ENCODE results near the gene KRTAP2-4.

The KRTAP2-4 gene

DNA sequence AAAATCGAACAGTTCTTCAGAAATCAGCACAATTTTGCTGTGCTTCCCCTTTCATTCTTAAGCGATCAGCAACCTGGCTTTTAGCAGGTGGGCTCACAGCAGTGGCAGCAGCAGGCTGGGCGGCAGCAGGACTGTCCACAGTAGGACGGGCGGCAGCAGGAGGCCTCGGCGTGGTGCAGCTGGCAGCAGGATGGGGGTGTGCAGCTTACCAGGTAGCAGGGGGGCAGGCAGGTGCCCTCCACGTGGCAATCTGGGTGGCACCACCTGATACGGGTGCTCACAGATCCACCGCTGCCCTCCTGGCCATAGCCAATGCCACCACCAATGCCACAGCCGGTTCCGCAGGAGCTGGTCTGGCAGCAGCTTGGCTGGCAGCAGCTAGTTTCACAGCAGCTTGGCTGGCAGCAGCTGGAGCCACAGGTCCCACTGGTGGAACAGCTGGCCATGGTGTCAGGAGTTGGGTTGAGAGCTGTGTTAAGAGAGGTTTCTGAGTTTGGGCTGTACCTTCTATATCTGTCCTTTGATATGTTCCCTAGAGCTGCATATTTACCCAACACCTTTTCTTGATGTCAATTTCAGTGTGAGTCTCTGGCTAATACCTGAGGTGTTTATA lies 35.9 kb downstream of the KRTAP2-4 start, which contains the start of gene KRTAP1-4:
KRTAP1-4 (minus strand) TSS at position 563 of the 613 bp plus-strand sequence; CDS start at position 446, 117 bp downstream.
- DNase-seq: no peak

GRCh38 chr17:41026715-41027471 lies 38.8 kb downstream of the KRTAP2-4 start, which contains the start of gene KRTAP1-5:
KRTAP1-5 (minus strand) TSS chr17:41027208; CDS start chr17:41027155, 53 bp downstream.
- DNase-seq: no peak

- no peak for DNase-seq
Observed at GRCh38 chr17:41024697-41025096, 41.0 kb downstream of the KRTAP2-4 start.

- no peak for DNase-seq
Observed at GRCh38 chr17:41020336-41020735, 45.3 kb downstream of the KRTAP2-4 start.

DNA sequence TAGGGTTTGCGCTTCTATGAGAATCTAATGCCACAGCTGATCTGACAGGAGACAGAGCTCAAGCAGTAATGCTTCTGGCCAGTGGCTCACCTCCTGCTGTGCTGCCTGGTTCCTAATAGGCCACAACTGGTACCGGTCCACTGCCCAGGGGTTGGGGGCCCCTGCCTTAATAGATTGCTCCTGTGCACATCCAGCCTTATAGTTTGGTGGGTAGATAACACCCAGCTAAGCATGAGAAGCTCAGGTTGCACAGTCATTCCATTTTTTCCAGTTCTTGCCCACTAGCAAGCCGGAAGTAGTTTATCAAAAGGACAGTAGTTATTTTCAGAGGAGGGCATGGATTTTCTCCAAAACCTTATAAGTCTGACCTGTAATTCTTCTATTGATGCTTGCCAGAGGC lies 46.3 kb downstream of the KRTAP2-4 start:
- DNase-seq: no peak

DNA sequence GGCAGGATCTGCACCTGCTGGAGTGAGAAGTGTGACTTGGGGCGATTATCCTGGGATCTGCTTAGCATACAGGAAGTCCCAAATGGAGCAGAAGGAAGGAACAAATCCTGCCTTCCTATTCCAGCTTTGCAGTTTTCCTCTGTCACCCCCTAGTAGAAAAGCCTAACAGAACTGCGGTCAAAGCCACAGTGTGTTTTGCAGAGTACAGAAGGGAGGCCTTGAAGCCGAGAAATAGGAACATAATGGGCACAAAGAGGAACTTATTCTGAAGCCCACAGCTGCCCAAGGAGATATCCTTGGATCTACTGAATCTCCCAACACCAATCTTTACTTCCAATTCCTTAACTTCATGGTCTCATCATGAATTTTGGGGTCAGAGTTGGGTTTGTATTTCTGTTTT lies 47.1 kb downstream of the KRTAP2-4 start:
- no peak for DNase-seq

- no peak for DNase-seq
Observed at GRCh38 chr17:41016578-41017215, 49.0 kb downstream of the KRTAP2-4 start.

DNA sequence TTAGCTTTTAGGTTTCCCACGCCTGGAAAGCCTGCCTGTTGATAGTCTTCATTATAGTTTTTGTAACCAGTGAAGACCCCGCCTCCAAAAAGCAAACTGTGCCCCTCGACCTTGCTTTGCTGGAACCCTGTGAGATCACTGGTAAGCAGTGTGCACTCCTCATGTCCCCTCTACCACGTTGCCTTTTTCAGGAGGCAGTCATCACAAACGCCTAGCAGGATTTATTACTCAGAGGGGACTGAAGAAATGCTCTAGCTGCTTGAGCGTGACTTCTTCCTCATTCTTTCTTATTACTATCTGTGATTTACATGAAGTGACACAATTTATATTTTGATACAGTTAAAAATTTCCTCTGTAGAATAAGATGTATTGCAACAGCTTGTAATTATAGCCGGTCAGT lies 50.2 kb downstream of the KRTAP2-4 start:
- no peak for DNase-seq
